ENCODE data around the gene TAMALIN.
"Not testable (repeated sequence)": the region's sequence is repeated elsewhere in the genome, so short reads cannot be mapped to it uniquely, and the experiment has no call there.

The TAMALIN gene

GRCh38 chr12:51972849-51973273 lies 33.9 kb upstream of the TAMALIN start:
- DNase-seq (ENCODE audit: low read depth) = peak; percentile 89
- TF ChIP-seq CTCF (conservative IDR thresholded peaks at IDR 0.05; ENCODE audit: control insufficient read depth, insufficient read depth, low read depth, low read length) = no peak
- H3K4me3 ChIP-seq (ENCODE audit: control insufficient read depth, low read depth, low read length) = no peak overlapping the region

- DNase-seq (ENCODE audit: low read depth) = peak; percentile 56
These were observed 33.2 kb upstream of the TAMALIN start for GRCh38 chr12:51973560-51973959.

GRCh38 chr12:51974646-51975045 lies 32.1 kb upstream of the TAMALIN start:
- no peak overlapping the region for H3K4me3 ChIP-seq (ENCODE audit: control insufficient read depth, low read depth, low read length)
- DNase-seq (ENCODE audit: low read depth) = no peak
- no peak for TF ChIP-seq CTCF (conservative IDR thresholded peaks at IDR 0.05; ENCODE audit: control insufficient read depth, insufficient read depth, low read depth, low read length)

More at GRCh38 chr12:51973560-51973959, 33.2 kb upstream of the TAMALIN start:
- no peak for TF ChIP-seq CTCF (conservative IDR thresholded peaks at IDR 0.05; ENCODE audit: control insufficient read depth, insufficient read depth, low read depth, low read length)
- H3K4me3 ChIP-seq (ENCODE audit: control insufficient read depth, low read depth, low read length) = no peak overlapping the region

GRCh38 chr12:51975196-51975595 lies 31.6 kb upstream of the TAMALIN start:
- no peak for DNase-seq (ENCODE audit: low read depth)
- TF ChIP-seq CTCF (conservative IDR thresholded peaks at IDR 0.05; ENCODE audit: control insufficient read depth, insufficient read depth, low read depth, low read length) = no peak
- H3K4me3 ChIP-seq (ENCODE audit: control insufficient read depth, low read depth, low read length) = no peak overlapping the region

- no peak overlapping the region for H3K4me3 ChIP-seq (ENCODE audit: control insufficient read depth, low read depth, low read length)
- peak; percentile 89 for DNase-seq (ENCODE audit: low read depth)
- no peak for TF ChIP-seq CTCF (conservative IDR thresholded peaks at IDR 0.05; ENCODE audit: control insufficient read depth, insufficient read depth, low read depth, low read length)
These were observed 30.2 kb upstream of the TAMALIN start for GRCh38 chr12:51976376-51977160.

- TF ChIP-seq CTCF (conservative IDR thresholded peaks at IDR 0.05; ENCODE audit: control insufficient read depth, insufficient read depth, low read depth, low read length) = no peak
- peak; percentile 31 for DNase-seq (ENCODE audit: low read depth)
- H3K4me3 ChIP-seq (ENCODE audit: control insufficient read depth, low read depth, low read length) = no peak overlapping the region
These were observed 29.4 kb upstream of the TAMALIN start for GRCh38 chr12:51977320-51977753.

GRCh38 chr12:51979306-51979705 lies 27.4 kb upstream of the TAMALIN start:
- not testable (repeated sequence) for H3K4me3 ChIP-seq (ENCODE audit: control insufficient read depth, low read depth, low read length); DNase-seq (ENCODE audit: low read depth)
